Neural progenitor cell (in vitro differentiated cells): ENCODE results near the gene LRRIQ4. TPM values are rescaled to one million over a fixed set of nuclear protein-coding genes. Genes with fewer than 3 reads are reported as not detected.

Experiments used
- DNase-seq: peaks from one replicate; pipeline ENCODE4 v3.0.0-alpha.2; 2016; ENCODE audit warnings: low spot score
- H2AFZ ChIP-seq: fragments of 200-600 bp; sonication (generic); replicated peaks from 2 replicates; pipeline ENCODE4 v1.6.1; 2016; ENCODE audit warnings: antibody characterized with exemption
- H3F3A ChIP-seq: fragments of 200-600 bp; sonication (generic); 2 replicates; pipeline ENCODE4 v1.6.1; 2016; ENCODE audit warnings: antibody characterized with exemption, low read depth
- H3K27ac ChIP-seq: fragments of 200-600 bp; sonication (generic); 2 replicates; pipeline ENCODE4 v1.5.1; 2016; ENCODE audit warnings: mild to moderate bottlenecking
- H3K27me3 ChIP-seq: fragments of 200-600 bp; sonication (generic); 2 replicates; pipeline ENCODE4 v1.6.1; 2016; ENCODE audit warnings: mild to moderate bottlenecking, moderate library complexity
- H3K36me3 ChIP-seq: fragments of 200-600 bp; sonication (generic); 2 replicates; pipeline ENCODE4 v1.5.1; 2016
- H3K4me1 ChIP-seq: fragments of 200-600 bp; sonication (generic); 2 replicates; pipeline ENCODE4 v1.6.1; 2016; ENCODE audit warnings: mixed run types
- H3K4me2 ChIP-seq: fragments of 200-600 bp; sonication (generic); 2 replicates; pipeline ENCODE4 v1.6.1; 2016
- H3K4me3 ChIP-seq: fragments of 200-600 bp; sonication (generic); 2 replicates; pipeline ENCODE4 v1.5.1; 2016
- H3K79me2 ChIP-seq: fragments of 200-600 bp; sonication (generic); 2 replicates; pipeline ENCODE4 v1.6.1; 2016; ENCODE audit warnings: low read depth
- H3K9ac ChIP-seq: fragments of 200-600 bp; sonication (generic); 2 replicates; pipeline ENCODE4 v1.6.1; 2016
- H3K9me3 ChIP-seq: fragments of 200-600 bp; sonication (generic); 2 replicates; pipeline ENCODE4 v1.5.1; 2016; ENCODE audit warnings: low read depth
- H4K20me1 ChIP-seq: fragments of 200-600 bp; sonication (generic); 2 replicates; pipeline ENCODE4 v1.6.1; 2016; ENCODE audit warnings: low read depth
- H3K27ac Mint-ChIP-seq: 3 replicates; pipeline ENCODE4 v1.8.0; 2021; ENCODE audit warnings: mixed read lengths
- H3K27me3 Mint-ChIP-seq: 2 replicates; pipeline ENCODE4 v1.8.0; 2022; ENCODE audit warnings: low read depth, mild to moderate bottlenecking, inconsistent platforms, moderate library complexity, mixed read lengths; ENCODE audit not compliant: insufficient read depth
- H3K36me3 Mint-ChIP-seq: 3 replicates; pipeline ENCODE4 v1.8.0; 2021; ENCODE audit warnings: mixed read lengths
- H3K4me1 Mint-ChIP-seq: 3 replicates; pipeline ENCODE4 v1.8.0; 2021; ENCODE audit warnings: mixed read lengths
- H3K4me3 Mint-ChIP-seq: 3 replicates; pipeline ENCODE4 v1.8.0; 2021; ENCODE audit warnings: mild to moderate bottlenecking, moderate library complexity, mixed read lengths
- H3K9me3 Mint-ChIP-seq: 3 replicates; pipeline ENCODE4 v1.8.0; 2020; ENCODE audit warnings: mixed read lengths
- CTCF ChIP-seq: fragments of 200-600 bp; sonication (generic); IDR thresholded peaks from 2 replicates; pipeline ENCODE4 v1.5.1; 2017; ENCODE audit warnings: antibody characterized with exemption, mild to moderate bottlenecking
- EZH2 ChIP-seq: fragments of 200-600 bp; sonication (generic); IDR thresholded peaks from 2 replicates; pipeline ENCODE4 v1.6.1; 2017; ENCODE audit warnings: antibody characterized with exemption, mild to moderate bottlenecking, moderate library complexity
- EZH2phosphoT487 ChIP-seq: fragments of 200-600 bp; sonication (generic); IDR thresholded peaks from 2 replicates; pipeline ENCODE4 v1.6.1; 2017; ENCODE audit warnings: antibody characterized with exemption
- total RNA-seq: library from RNA; depleted of rRNA; stranded (reverse); fragments of >200 nt; gene quantifications from 2 replicates; pipeline ENCODE4 v1.2.3, GENCODE V29; 2015; ENCODE audit warnings: low replicate concordance

The LRRIQ4 gene
- total RNA-seq, 1 donor from 2014 or later = not detected

DNA sequence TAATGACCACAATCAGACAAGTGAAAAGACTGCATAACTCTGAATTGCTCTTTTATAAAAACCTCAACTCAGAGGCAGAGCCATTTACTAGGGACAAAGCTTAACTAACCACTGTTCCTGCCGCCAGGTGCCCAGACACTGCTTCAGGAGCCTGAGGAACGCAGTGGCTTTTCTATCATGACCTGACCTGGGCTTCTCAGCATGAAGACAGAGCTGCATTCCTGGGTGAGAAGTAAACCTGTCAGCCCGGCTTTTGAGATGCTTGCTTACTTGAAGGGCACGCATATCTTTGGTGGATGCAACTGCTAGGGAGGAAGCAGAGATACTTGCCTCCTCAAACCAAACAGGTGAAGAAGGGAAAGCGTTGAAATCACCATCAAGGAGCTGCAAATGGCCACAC lies 49.2 kb downstream of the LRRIQ4 start:
- Histone ChIP-seq H3K79me2 (no peaks in the 10 kb centered on the region), H3K4me3 (no peak overlapping the region), H3K9me3 (no peaks in the 10 kb centered on the region), H4K20me1 (no peaks in the 10 kb centered on the region), H2AFZ (peak overlapping the region; percentile 47), H3K36me3 (no peaks in the 10 kb centered on the region), H3K27me3 (no peaks in the 10 kb centered on the region), H3F3A (no peaks in the 10 kb centered on the region), H3K27ac (no peak overlapping the region), H3K9ac (no peak overlapping the region), H3K4me2 (no peak overlapping the region), H3K4me1 (peaks cover 5% of the 10 kb centered on the region)
- Mint-ChIP-seq H3K9me3 (no peaks in the 10 kb centered on the region), H3K36me3 (no peaks in the 10 kb centered on the region), H3K27ac (no peak overlapping the region), H3K27me3 (peaks cover 7% of the 10 kb centered on the region), H3K4me3 (no peak overlapping the region), H3K4me1 (no peaks in the 10 kb centered on the region)
- peak; percentile 37 for DNase-seq
- no peak for TF ChIP-seq EZH2phosphoT487
- TF ChIP-seq EZH2 = no peak
- no peak for TF ChIP-seq CTCF

DNA sequence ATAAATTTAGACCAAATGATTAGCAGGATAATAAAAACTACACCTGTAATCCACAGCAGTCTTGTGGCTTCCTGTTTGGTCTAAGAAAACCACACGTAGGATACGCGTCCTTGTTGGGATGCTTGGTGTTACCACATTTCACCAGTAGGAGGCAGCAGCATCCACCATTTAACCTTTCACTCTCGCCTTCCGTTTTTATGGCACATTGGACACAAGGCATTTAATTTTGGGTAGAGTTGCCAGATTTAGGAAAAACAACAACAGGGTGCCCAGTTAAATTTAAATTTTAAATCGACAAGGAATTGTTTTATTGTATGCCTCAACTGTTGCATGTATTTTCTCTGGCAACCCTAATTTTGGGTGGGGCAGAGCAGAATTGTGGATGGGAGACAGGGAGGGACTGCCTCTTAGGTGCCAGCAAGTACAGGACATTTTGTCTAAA lies 50.8 kb downstream of the LRRIQ4 start:
- no peaks in the 10 kb centered on the region for H3K9me3 Mint-ChIP-seq
- Histone ChIP-seq H3K27ac (no peak overlapping the region), H3F3A (no peaks in the 10 kb centered on the region), H4K20me1 (no peaks in the 10 kb centered on the region), H2AFZ (no peak overlapping the region), H3K36me3 (no peaks in the 10 kb centered on the region), H3K4me2 (no peak overlapping the region), H3K27me3 (no peaks in the 10 kb centered on the region), H3K4me1 (peaks cover 5% of the 10 kb centered on the region), H3K79me2 (no peaks in the 10 kb centered on the region), H3K4me3 (no peak overlapping the region), H3K9ac (no peak overlapping the region), H3K9me3 (no peaks in the 10 kb centered on the region)
- no peaks in the 10 kb centered on the region for H3K4me1 Mint-ChIP-seq
- TF ChIP-seq CTCF (peak; percentile 98), EZH2 (no peak)
- no peaks in the 10 kb centered on the region for H3K36me3 Mint-ChIP-seq
- peaks cover 7% of the 10 kb centered on the region for H3K27me3 Mint-ChIP-seq
- DNase-seq = peak; percentile 72
- no peak overlapping the region for H3K27ac Mint-ChIP-seq
- H3K4me3 Mint-ChIP-seq = no peak overlapping the region

DNA sequence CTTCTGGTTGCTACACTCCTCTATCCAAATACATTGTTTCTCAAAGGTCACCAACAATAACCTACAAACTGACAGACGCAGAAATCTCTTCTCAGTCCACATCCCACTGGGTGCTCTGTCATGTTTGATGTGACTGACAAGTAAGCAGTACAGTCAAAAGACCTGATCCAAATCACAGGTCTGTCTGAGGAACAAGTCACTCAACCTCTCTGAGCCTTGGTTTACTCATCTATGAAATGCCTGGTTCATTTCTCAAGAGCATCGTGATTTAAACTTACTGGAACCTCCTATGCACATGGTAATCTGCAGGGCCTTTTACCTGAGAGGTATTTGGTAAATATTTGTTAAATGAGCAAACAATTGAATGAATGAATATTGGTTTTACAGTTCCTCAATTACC lies 51.6 kb downstream of the LRRIQ4 start:
- no peaks in the 10 kb centered on the region for H3K79me2 ChIP-seq
- no peaks in the 10 kb centered on the region for H3K36me3 Mint-ChIP-seq
- H3K27me3 Mint-ChIP-seq = peaks cover 5% of the 10 kb centered on the region
- H3K9me3 Mint-ChIP-seq = no peaks in the 10 kb centered on the region
- H3F3A ChIP-seq = no peaks in the 10 kb centered on the region
- no peaks in the 10 kb centered on the region for H3K27me3 ChIP-seq
- no peak overlapping the region for H3K4me3 Mint-ChIP-seq
- H4K20me1 ChIP-seq = no peaks in the 10 kb centered on the region
- no peaks in the 10 kb centered on the region for H3K36me3 ChIP-seq
- no peak overlapping the region for H3K27ac Mint-ChIP-seq
- H2AFZ ChIP-seq = peak overlapping the region; percentile 9
- no peaks in the 10 kb centered on the region for H3K9me3 ChIP-seq
- H3K4me1 Mint-ChIP-seq = no peaks in the 10 kb centered on the region
- DNase-seq = no peak
- H3K4me1 ChIP-seq = peaks cover 5% of the 10 kb centered on the region
- no peak overlapping the region for H3K4me3 ChIP-seq
- TF ChIP-seq CTCF (no peak), EZH2phosphoT487 (no peak)
- no peak overlapping the region for H3K9ac ChIP-seq
- H3K27ac ChIP-seq = no peak overlapping the region
- H3K4me2 ChIP-seq = no peak overlapping the region
